NCI-H187 treated with DMSO at 0.1 percent for 48 hours (cell line): ENCODE results near the gene TRAF2.

Experiments
- DNase-seq: peaks from one replicate; lab custom pipeline; 2025; lab: John Stamatoyannopoulos, UW

Gene TRAF2

DNA sequence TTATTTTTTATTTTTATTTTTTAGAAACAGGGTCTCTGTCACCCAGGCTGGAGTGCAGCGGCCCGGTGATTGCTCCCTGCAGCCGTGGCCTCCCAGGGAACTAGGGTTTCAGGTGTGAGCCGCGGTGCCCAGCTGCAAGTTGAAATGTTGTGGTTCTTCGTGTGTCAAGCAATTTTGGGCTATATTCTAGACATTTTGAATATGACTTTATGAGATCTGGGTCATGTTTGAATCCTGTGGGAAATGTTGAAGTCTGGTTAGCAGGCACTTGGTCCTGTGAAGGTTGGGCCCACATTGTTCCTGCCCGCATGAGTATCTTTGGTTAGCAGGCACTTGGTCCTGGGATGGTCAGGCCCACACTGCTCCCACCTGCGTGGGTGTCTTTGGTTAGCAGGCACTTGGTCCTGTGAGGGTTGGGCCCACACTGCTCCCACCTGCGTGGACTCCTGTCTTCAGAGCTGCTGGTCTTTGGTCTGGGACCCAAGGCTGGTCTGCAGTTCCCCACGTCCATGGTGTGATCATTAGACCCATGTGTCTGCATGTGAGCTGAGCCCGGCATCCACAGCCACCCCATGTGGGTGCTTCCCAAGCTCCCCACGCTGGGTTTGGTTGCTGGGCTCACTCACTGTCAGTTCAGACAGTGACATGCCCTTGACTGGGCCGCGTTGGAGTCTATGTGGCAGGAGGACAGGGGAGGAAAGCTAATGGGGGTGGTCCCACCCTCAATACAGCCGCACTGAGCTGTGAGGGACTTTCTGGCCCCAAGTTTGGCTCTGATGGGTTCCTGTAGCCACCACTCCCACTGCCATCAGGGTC is 51.1 kb downstream of the TRAF2 start:
- DNase-seq = no peak

DNA sequence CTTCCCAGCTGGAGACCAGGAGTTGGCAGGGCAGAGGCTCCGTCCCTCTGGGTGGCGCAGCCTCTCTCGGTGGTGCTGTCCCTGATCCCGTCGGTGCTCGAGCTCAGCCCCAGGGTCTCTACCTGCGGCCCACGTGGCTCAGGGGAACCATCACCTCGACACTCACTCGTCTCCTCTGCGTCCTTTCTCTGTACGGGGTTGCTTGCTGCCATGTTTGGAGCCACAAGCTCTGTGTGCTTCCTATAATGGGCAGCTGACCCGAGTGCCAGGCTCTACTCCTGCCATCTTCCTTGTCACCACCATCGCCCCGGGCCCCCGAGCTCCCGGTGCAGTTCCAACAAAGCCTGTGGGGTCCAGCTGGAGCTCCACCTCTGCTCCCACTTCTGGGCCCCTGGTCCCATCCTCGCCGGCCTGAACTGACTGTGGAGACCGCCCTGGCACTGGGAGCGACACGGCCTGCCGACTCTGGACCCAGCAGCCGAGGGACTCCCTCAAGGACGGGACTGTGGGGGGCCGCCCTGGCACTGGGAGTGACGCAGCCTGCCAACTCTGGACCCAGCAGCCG is 53.2 kb downstream of the TRAF2 start:
- no peak for DNase-seq

DNA sequence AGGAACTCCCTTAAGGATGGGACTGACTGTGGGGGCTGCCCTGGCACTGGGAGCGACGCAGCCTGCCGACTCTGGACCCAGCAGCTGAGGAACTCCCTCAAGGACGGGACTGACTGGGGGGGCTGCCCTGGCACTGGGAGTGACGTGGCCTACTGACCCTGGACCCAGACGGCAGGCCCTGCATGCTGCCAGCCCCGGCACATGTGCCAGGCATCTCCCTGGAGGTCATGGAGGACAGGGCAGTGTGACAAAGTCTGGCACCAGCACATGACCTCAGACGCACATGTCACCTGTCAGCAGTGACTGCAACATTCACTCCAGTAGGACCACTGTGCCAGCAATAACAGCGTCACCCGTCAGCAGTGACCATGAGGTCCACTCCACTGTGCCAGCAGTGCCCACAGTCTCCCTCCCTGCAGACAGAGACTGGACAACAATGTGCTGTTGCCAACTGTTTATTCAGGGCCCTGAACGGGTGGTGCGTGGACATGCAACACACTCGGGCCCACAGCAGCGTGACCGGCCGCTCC is 53.7 kb downstream of the TRAF2 start:
- DNase-seq = no peak

DNA sequence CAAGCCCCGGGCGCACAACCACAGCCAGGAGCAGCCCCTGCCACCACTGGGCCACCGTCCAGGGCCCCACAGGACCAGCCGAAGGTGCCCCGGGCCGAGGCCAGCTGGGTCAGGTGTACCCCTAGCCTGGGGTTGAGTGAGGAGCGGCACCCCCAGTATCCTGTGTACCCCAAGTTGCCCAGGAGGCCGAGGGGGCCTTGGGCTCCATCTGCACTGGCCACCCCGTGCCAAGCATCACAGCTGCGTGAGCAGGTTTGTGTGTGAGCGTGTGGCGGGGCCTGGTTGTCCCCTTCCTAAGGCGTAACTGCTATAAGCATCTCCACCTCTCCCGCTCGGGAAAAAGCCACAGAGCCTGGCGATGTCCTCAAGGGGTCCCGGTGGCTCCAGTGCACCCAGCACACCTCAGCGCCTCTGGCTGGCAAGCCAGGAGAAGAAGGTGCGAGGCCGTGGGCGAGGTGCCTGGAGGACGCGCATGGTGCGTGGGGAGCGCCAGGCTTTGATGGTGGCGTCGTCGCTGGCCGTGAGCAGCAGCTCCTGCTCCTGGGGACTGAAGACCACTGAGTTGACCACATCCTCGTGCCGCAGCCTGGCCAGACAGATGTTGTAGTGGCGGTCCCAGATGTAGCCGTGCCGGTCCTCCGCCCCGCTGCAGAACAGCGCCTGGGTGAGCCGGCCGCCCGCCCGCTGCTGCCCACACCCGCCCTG is 54.4 kb downstream of the TRAF2 start:
- DNase-seq = no peak

DNA sequence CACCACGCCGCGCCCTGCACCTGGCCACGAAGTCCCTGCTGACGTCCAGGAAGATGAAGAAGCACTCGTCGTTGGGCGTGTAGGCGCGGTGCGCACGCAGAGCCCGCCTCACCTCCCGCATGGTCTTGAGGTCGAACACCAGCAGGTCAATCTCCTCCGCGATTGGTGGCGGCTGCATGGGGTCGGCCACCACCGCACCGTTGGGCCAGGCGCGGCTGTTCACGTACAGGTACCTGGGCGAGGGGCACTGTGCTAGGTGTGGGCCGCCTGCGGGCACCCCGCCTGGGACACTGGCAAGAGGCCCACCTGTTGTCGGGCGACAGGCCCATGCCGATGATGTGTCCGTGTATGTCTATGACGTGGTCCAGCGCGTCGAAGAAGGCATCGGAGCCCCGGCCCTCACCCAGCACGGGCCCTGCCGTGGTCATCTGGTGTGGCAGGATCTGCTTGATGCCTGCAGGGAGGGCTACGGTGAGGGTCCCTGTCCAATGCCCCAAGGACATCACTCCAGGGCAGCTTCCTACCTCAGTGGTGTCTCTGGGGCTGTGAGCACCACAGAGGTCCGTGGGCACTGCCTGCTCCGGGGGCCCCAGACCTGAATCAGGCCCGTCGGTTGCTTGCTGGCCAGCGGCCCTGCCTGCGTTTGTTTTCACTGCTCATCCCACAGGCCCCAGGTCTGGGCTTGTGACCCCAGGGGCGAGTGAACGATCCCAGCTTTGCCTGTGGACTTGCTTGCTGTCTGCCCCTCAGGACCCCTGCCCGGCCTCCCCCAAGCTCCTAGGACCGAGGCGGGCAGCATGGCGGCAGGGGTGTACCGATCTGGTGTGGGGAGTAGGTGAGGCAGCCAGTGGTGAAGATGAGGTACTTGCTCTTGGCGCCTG is 55.2 kb downstream of the TRAF2 start:
- DNase-seq = no peak

DNA sequence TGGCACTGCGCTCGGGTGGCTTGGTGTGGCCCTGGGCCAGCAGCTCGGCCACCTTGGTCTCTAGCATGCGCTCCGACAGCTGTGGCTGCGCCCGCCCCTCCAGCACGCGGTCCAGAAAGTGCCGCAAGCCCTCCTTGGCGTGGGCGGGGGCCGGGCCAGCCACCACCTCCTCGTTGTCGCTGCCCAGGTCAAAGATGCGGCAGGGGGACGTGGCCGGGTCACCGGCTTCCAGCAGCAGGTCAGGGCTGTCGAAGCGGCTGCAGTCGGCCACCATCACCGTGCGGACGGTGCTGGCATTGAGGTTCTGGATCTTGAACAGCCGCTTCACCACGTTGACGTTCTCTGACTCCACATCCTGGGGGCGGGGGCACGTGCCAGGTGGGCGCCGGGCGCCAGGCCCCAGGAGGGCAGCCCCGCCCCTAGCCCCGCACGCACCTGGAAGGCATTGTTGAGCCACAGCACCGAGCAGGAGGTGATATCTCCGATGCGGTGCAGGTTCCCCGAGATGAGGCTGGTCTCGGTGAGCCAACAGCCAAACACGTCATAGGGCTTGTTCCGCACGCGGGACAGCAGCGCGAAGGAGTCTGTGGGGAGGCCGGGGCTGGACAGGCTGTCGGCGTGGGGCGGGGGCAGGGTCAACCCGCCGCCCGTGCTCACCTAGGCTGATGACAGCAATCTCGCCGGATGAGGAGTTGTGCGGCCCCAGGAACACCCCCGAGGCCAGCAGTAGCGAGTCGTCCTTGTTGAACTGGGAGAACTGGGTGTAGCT is 56.0 kb downstream of the TRAF2 start:
- no peak for DNase-seq

DNA sequence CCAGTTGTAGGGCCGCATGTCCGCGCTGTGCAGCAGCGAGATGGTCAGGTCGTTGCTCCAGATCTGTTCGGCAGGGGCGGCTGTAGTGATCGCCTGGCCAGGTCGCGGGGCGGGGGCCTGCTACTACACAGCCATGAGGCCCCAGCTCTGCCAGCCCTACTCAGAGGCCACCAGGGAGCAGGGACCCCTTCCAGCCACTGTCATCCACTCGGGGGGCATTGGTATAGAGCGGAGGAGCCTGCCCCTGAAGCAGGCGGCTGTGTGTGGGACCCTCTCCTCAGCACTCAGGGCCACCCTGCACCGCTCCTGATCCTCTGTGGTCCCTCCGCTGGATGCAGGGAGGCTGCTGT is 56.5 kb downstream of the TRAF2 start:
- no peak for DNase-seq

DNA sequence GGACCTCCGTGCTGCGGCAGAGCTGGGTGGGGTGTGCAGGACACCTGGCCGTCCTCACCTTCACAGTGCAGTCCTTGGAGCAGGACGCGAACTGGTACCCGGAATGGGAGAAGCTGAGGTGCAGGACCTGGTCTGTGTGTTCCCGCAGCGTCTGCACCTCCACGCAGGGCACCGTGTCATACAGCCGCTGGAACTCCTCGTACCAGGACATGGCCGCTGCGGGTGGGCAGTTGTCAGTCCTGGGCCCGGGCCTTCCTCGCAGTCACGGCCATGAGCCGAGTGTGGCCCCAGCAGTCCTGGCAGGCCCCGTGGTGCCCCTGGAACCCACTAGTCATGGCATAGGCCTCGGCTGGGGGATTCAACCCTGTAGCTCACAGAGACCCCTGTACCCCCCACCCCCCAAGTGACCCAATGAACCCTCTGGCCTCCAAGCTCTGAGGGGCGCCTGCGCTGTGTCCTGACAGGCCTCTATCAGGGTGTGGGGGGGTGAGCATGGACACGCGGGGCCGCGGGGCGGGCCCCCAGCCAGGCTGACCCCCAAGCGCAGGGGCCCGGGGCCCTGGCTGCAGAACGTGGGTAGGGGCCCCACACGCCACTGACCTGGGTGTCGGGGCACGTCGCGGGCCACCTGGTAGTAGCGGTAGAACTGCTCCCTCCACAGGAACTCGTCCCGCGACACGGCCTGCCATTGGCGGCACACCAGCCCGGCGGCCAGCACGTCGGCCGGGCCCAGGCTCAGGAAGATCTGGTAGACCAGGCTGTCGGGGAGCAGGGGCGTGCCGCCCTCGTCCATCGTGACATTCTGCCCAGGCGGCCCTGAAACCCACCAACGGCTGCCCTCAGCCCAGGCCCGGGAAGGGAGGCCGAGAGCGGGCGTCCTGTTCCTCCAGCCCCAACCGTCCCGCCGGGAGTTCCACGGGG is 57.2 kb downstream of the TRAF2 start:
- DNase-seq = no peak

DNA sequence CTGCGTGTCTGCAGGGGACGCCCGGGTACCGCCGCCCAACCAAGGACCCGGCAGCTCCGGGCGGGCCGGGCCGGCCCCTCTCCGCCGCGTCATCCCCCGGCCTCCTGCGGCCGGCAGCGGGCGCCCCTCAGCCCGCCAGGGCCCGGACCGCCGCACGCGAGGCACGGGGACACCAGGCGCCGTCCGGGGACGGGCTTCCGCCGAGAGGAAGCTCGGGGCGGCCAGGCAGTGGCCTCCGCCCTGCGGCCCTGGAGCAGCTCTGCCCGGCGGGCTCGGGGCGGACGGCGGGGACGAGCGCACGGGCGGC is 57.8 kb downstream of the TRAF2 start:
- no peak for DNase-seq

DNA sequence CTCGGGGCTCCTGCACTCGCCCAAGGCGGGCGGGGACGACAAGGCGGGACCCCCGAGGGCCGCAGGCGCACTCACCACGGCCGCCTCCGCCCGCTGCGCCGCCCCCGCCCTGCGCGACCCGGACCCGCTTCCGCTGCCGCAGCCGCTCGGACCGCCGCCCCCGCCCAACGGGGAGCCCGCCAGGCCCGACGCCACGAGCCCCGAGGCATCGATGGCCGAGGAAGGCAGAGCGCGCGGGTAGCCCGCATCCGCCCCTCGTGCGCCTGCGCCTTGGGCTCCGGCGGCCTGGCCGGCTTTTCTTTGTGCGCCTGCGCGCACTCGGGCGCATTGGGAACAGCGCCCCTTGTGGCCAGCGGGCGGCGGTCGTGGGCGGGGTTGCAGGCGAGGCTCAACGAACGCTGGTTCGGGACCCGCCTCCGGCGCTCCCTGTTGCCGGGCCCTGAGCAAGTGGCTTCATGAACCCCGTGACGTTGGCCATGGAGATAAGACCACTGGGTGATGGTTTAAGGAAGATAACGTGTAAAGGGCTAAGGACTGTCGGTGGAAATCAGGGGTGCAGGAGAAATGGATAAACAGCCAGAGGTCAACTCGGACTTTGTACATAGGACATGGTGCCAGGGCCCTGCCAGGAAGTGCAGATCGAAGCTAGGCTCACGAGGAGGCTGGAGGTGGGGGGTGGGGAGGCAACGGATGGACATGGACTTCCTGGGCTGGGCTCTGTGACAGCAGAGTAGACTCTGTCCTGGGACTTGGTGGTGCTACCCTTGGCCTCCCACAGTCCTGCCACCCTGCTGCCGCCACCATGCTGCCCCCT is 58.4 kb downstream of the TRAF2 start, which contains the start of the genes C8G and FBXW5:
C8G (plus strand) TSS at position 725 of the 814 bp plus-strand sequence; CDS start at position 803, 78 bp downstream.
FBXW5 (minus strand) TSS at position 220 of the 814 bp plus-strand sequence. CDS start 655 bp downstream, outside the sequence.
- DNase-seq = peak; percentile 2

DNA sequence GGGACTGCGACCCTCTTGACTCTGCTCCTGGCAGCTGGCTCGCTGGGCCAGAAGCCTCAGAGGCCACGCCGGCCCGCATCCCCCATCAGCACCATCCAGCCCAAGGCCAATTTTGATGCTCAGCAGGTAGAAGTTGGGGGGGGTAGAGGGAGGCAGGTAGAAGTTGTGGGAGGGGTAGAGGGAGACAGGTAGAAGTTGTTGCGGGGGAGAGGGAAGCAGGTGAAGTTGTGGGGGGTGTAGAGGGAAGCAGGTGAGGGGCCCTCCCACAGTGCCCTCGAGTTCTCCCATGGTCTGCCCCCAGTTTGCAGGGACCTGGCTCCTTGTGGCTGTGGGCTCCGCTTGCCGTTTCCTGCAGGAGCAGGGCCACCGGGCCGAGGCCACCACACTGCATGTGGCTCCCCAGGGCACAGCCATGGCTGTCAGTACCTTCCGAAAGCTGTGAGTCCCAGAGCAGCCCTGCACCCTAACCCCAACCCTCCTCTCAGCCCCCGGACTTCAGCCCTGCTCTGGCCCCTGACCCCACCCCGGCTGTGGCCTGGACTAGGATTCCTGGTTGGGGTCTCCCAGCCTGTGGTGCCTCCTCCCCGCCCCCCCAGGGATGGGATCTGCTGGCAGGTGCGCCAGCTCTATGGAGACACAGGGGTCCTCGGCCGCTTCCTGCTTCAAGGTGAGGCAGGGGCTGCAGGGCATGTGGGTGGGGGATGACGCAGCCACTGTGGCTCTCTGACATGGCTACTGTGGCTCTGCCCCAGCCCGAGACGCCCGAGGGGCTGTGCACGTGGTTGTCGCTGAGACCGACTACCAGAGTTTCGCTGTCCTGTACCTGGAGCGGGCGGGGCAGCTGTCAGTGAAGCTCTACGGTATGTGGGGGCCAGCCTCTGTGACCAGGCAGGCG is 59.3 kb downstream of the TRAF2 start:
- no peak for DNase-seq

DNA sequence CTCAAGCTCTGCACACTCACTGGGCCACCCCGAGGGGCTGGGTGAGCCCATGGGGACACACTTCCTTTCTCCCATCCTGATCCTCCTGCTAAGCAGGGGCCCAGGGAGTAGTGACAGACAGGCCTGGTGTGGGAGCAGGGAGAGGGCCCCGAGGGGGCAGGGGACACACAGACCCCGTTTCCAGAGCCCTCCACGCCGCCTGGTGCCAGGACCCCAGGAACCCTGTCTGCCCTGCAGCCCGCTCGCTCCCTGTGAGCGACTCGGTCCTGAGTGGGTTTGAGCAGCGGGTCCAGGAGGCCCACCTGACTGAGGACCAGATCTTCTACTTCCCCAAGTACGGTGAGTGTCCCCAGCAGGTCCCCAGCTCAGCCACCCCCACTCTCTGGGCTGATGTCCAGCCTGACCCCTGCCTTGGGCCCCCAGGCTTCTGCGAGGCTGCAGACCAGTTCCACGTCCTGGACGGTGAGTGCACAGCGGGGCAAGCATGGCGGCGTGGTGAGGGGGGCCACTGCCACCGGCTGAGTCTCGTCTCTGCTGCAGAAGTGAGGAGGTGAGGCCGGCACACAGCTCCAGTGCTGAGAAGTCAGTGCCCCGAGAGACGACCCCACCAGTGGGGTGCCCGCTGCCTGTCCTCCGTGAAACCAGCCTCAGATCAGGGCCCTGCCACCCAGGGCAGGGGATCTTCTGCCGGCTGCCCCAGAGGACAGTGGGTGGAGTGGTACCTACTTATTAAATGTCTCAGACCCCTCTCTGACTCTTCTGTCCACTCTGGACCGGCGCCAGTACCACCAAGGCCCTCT is 60.1 kb downstream of the TRAF2 start:
- DNase-seq = no peak

DNA sequence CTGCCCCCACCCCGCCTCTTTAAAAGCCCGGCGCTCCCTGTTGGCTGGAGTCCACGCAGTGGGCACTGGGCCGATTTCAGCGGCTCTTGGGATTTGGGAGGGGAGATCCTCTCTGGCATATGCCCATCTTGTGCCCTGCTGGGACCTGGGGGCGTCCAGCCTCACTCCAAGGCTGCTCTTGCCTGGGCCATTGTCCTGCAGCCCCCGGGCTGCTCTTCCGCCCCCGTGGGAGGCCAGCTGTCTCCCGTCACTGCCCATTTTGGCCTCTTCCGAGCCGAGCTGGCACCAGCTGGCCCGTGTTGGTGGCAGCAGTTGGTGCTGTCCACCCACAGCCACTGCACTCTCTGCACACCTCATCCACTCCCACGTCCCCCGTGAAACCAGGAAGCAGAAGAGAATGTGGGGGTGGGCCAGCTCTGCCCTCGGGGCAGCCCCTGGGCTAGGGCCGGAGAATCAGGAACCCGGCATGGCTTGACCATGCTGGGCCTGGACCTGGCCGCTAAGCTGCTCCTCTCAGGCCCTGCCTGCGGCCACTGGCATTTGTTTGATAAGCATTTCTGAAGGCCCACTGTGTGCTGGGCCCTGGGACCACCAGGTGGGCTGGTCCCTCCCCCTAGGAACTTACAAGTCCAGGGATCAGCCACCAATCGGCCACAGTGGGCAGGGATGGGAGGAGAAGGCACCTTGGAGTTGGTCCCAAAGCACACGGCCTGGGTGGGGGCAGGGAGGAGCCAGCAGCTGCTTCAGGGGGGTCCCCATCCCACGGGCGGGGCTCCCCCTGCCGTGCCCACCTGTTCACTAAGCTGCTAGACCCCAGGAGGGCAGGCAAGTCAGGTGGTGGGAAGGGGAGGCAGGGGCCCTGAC is 60.9 kb downstream of the TRAF2 start:
- DNase-seq = no peak

DNA sequence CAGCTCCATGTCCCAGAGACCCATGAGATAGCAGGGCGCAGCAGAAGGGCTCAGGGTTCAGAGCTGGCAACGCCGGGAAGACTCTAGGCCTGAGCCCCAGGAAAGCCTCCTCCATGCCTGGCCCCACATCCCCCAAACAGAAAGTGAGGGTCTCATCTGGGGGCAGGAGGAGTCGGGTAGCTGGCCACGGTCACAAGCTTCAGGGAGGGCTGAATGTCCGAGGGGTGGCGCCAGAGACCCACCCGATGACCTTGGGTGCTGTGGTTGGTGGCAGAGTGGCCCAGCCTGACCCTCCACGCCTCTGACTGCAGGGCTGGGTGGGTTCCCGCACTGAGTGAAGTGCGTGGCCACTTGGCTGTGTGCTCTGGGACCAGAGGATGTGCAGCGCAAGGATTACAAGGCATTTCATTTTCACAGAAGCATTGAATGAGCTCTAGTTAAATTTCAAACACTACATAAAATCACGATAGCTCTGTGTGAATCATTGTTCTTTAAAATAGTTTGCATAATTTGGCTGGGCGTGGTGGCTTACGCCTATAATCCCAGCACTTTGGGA is 61.7 kb downstream of the TRAF2 start:
- DNase-seq = no peak

DNA sequence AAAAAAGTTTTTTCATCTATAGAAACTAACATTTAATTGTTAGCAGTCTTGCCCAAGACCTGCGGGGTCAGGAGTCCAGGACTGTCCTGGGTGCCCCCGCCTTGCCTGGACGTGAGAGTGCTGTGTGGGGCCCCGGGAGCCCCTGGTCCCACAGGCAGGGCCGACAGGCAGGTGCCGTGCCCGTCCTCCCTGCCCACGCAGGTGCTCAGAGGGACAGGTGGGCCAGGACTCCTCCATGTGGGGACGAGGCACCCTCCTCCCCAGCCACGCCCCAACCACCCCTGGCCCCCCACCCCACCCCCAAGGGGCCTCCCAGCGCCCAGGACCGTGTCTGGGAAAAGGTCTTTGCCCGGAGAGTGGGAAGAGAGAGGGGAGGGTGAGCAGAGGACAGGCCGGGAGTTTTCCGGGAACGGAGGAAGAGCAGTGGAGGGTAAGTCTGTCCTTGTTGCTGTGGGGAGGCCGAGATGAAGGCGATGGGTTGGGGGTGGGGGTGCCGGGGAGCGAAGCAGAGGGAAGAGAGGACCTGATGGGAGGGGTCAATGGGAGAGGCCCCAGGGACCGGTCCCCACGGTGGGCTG is 63.0 kb downstream of the TRAF2 start:
- DNase-seq = no peak
